Chondrocyte (in vitro differentiated cells): Measurements from ENCODE around the gene RALGAPA1. TPM values are rescaled to one million over a fixed set of nuclear protein-coding genes. Genes with fewer than 3 reads are reported as not detected.
A peak's percentile ranks its signal among the peaks of the same experiment; 100 is the strongest.

Experiments used
- DNase-seq: peaks from one replicate; pipeline ENCODE4 v3.0.0; 2021; ENCODE audit warnings: mixed read lengths, low spot score
- H3K27ac Mint-ChIP-seq: one replicate; pipeline ENCODE4 v1.8.0; 2021; ENCODE audit warnings: mild to moderate bottlenecking, moderate library complexity, mixed read lengths; ENCODE audit not compliant: unreplicated experiment
- H3K27me3 Mint-ChIP-seq: 2 replicates; pipeline ENCODE4 v1.8.0; 2021; ENCODE audit warnings: low read depth, mixed read lengths
- H3K36me3 Mint-ChIP-seq: 2 replicates; pipeline ENCODE4 v1.8.0; 2021; ENCODE audit warnings: low read depth, mixed read lengths
- H3K4me1 Mint-ChIP-seq: 2 replicates; pipeline ENCODE4 v1.8.0; 2021; ENCODE audit warnings: low read depth, mild to moderate bottlenecking, mixed read lengths
- H3K4me3 Mint-ChIP-seq: one replicate; pipeline ENCODE4 v1.8.0; 2021; ENCODE audit warnings: mild to moderate bottlenecking, moderate library complexity, mixed read lengths; ENCODE audit not compliant: unreplicated experiment
- H3K9me3 Mint-ChIP-seq: 2 replicates; pipeline ENCODE4 v1.8.0; 2021; ENCODE audit warnings: low read depth, mixed read lengths
- CTCF ChIP-seq: fragments of 200-600 bp; sonication (generic); IDR thresholded peaks from 2 replicates; pipeline ENCODE4 v1.5.0; 2021; ENCODE audit warnings: antibody characterized with exemption, mild to moderate bottlenecking, moderate library complexity
- total RNA-seq: library from RNA; stranded (reverse); gene quantifications from 3 replicates; pipeline ENCODE4 v1.2.1, GENCODE V29; 2021

Gene RALGAPA1
- total RNA-seq, 1 donor from 2014 or later: 33.2 TPM

- no peak for TF ChIP-seq CTCF
- peaks cover 39% of the 10 kb centered on the region for H3K36me3 Mint-ChIP-seq
- no peak overlapping the region for H3K27ac Mint-ChIP-seq
- H3K4me1 Mint-ChIP-seq: no peaks in the 10 kb centered on the region
- H3K4me3 Mint-ChIP-seq: no peak overlapping the region
- DNase-seq: no peak
- H3K9me3 Mint-ChIP-seq: peaks cover 20% of the 10 kb centered on the region
- no peaks in the 10 kb centered on the region for H3K27me3 Mint-ChIP-seq
Measured at GRCh38 chr14:35835208-35835982, 26.3 kb upstream of the RALGAPA1 start.

- H3K27ac Mint-ChIP-seq: no peak overlapping the region
- no peaks in the 10 kb centered on the region for H3K27me3 Mint-ChIP-seq
- no peaks in the 10 kb centered on the region for H3K9me3 Mint-ChIP-seq
- no peak for TF ChIP-seq CTCF
- H3K4me1 Mint-ChIP-seq: peaks cover 26% of the 10 kb centered on the region
- H3K36me3 Mint-ChIP-seq: peaks cover 6% of the 10 kb centered on the region
- DNase-seq: no peak
- H3K4me3 Mint-ChIP-seq: no peak overlapping the region
Measured at GRCh38 chr14:35829449-35829848, 20.4 kb upstream of the RALGAPA1 start.

- no peak for TF ChIP-seq CTCF
- no peak overlapping the region for H3K27ac Mint-ChIP-seq
- peaks cover 6% of the 10 kb centered on the region for H3K36me3 Mint-ChIP-seq
- H3K4me3 Mint-ChIP-seq: peak overlapping the region; percentile 89
- no peak for DNase-seq
- H3K27me3 Mint-ChIP-seq: no peaks in the 10 kb centered on the region
- H3K9me3 Mint-ChIP-seq: no peaks in the 10 kb centered on the region
- peaks cover 26% of the 10 kb centered on the region for H3K4me1 Mint-ChIP-seq
Measured at GRCh38 chr14:35827678-35828472, 18.8 kb upstream of the RALGAPA1 start.

GRCh38 chr14:35826952-35827416, 17.9 kb upstream of the RALGAPA1 start:
- Mint-ChIP-seq H3K36me3 (peaks cover 6% of the 10 kb centered on the region), H3K4me3 (peak overlapping the region; percentile 89)

More at GRCh38 chr14:35826952-35827416, 17.9 kb upstream of the RALGAPA1 start:
- H3K4me1 Mint-ChIP-seq: peaks cover 26% of the 10 kb centered on the region
- peaks cover 2% of the 10 kb centered on the region for H3K27me3 Mint-ChIP-seq
- DNase-seq: no peak
- no peaks in the 10 kb centered on the region for H3K9me3 Mint-ChIP-seq
- TF ChIP-seq CTCF: no peak
- H3K27ac Mint-ChIP-seq: peak overlapping the region; percentile 97
